Ovary (tissue), 9 donors: ENCODE measurements around the gene TPK1. TPM values are rescaled to one million over a fixed set of nuclear protein-coding genes. Genes with fewer than 3 reads are reported as not detected.

Experiments
- DNase-seq, 5 donors: peaks; one replicate each; pipeline ENCODE4 v3.0.0-alpha.2; 2019 to 2020
- H3K27ac ChIP-seq, 2 donors: fragments of 200-600 bp; one replicate each; pipeline versions ENCODE4 v1.5.1 to v1.8.0; 2019 to 2022
- H3K27me3 ChIP-seq: fragments of 200-600 bp; one replicate; pipeline ENCODE4 v1.8.0; 2022
- H3K36me3 ChIP-seq: fragments of 200-600 bp; sonication (generic); one replicate; pipeline ENCODE4 v1.5.1; 2019
- H3K4me1 ChIP-seq: one replicate; pipeline ENCODE4 v1.8.1; 2013; ENCODE audit warnings: mild to moderate bottlenecking, moderate library complexity; ENCODE audit not compliant: insufficient read depth
- H3K4me3 ChIP-seq: fragments of 200-600 bp; sonication (generic); one replicate; pipeline ENCODE4 v1.5.1; 2017
- H3K9me3 ChIP-seq, 2 donors: fragments of 200-600 bp in 1 of 2; sonication (generic) in 1 of 2; one replicate each; pipeline versions ENCODE4 v1.5.1 to v1.8.1; 2013 to 2019; ENCODE audit warnings: mild to moderate bottlenecking in 1 of 2, moderate library complexity in 1 of 2
- EP300 ChIP-seq: sonication (generic); formaldehyde crosslinking; IDR thresholded peaks from one replicate; pipeline ENCODE4 v1.6.1; 2017; ENCODE audit warnings: antibody characterized with exemption
- POLR2A ChIP-seq: fragments of 450-650 bp; IDR thresholded peaks from one replicate; pipeline ENCODE4 v1.6.1; 2017; ENCODE audit warnings: antibody characterized with exemption, mild to moderate bottlenecking, moderate library complexity
- WGBS, 3 donors: extraction: QIAGEN DNeasy Blood & Tissue Kit in 1 of 3; methylation state at CpG; one replicate each; pipeline versions ENCODE4 v1.1.5 to v1.1.7; 2013 to 2017; 5-methylcytosine and 5-hydroxymethylcytosine counted together
- intact Hi-C, 4 donors: fragments of 100-400 bp; cut with DNase I; formaldehyde crosslinking; loops; one replicate each; pipeline versions ENCODE4 v1.11.0 to v1.15.1; 2022 to 2023
- polyA plus RNA-seq, 2 donors: library from polyadenylated mRNA; stranded (reverse); fragments of 200-250 nt in 1 of 2; fragments of 350-450 nt in 1 of 2; fragmentation: Illumina TruSeq in 1 of 2; extraction: RNeasy Lipid Tissue Mini Kit (QIAGEN cat#74804) in 1 of 2; gene quantifications; one replicate each; pipeline ENCODE4 v1.2.3, GENCODE V29; 2013 to 2014
- total RNA-seq, 7 donors: library from RNA; depleted of rRNA in 2 of 7; stranded (reverse); fragments of >200 nt in 2 of 7; fragmentation: NEBNext Ultra II Directional in 3 of 7; extraction: Animal tissue kit (Norgen Biotek cat#: 25700) in 3 of 7; gene quantifications; one replicate each; pipeline versions ENCODE4 v1.1.0 to v1.2.4, GENCODE V29; 2016 to 2023
- TF ChIP-seq, protein P1 (sequence below), 3 donors: fragments of 450-650 bp in 2 of 3; fragments of 200-600 bp in 1 of 3; IDR thresholded peaks; one replicate each; pipeline versions ENCODE4 v1.5.1 to v1.8.0; 2016 to 2022; ENCODE audit warnings: antibody characterized with exemption in 3 of 3, mild to moderate bottlenecking in 1 of 3
- donor health status: DM: no; HTN: no; CAD: no; lungs with moderate emphysema.
- donor health status: DM: no; HTN: no; CAD: no.
- donor health status: Bipolar disorder and iron deficiency.
- donor health status: DM: yes; HTN: yes; CAD: no.
- donor health status: DM: no; HTN: no; CAD: no.
- donor health status: DM: yes; HTN: yes; CAD: no.

The TPK1 gene
- total and polyA plus RNA-seq, 9 donors, result 3.2 to 13.1 (median 4.6) TPM

DNA sequence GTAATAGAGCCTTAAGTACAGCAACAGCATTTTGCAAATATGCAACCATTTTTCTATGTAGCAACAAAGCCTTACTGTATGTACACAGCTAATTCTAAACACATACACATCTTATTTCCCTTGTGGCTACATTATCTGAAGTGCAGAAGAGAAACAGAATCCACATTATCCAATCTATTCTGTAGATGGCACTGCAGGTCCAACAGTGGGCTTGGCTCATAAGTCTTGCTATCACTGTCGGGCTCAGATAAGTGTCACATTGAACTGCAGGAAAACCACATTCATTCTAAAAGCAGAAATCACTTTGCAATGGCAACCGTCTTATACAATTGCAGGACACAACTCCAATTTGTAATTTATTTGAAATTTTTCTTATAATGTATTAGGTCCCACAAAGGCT is 322.5 kb downstream of the TPK1 start:
- Histone ChIP-seq H3K36me3 (no peaks in the 10 kb centered on the region), H3K27me3 (no peaks in the 10 kb centered on the region), H3K27ac (no peak overlapping the region), H3K9me3 (no peaks in the 10 kb centered on the region), H3K4me1 (no peaks in the 10 kb centered on the region), H3K4me3 (no peak overlapping the region)
- DNase-seq, result no peak
- TF ChIP-seq, protein P1, sequence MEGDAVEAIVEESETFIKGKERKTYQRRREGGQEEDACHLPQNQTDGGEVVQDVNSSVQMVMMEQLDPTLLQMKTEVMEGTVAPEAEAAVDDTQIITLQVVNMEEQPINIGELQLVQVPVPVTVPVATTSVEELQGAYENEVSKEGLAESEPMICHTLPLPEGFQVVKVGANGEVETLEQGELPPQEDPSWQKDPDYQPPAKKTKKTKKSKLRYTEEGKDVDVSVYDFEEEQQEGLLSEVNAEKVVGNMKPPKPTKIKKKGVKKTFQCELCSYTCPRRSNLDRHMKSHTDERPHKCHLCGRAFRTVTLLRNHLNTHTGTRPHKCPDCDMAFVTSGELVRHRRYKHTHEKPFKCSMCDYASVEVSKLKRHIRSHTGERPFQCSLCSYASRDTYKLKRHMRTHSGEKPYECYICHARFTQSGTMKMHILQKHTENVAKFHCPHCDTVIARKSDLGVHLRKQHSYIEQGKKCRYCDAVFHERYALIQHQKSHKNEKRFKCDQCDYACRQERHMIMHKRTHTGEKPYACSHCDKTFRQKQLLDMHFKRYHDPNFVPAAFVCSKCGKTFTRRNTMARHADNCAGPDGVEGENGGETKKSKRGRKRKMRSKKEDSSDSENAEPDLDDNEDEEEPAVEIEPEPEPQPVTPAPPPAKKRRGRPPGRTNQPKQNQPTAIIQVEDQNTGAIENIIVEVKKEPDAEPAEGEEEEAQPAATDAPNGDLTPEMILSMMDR (IDR thresholded peaks at IDR 0.05), result no peak
- TF ChIP-seq EP300, result no peak
- no peak for TF ChIP-seq POLR2A
- WGBS, 3 donors, result 7 to 16% (median 16%) methylated on average over 2 of the region's 2 CpGs
- intact Hi-C loops, result no loop called here

DNA sequence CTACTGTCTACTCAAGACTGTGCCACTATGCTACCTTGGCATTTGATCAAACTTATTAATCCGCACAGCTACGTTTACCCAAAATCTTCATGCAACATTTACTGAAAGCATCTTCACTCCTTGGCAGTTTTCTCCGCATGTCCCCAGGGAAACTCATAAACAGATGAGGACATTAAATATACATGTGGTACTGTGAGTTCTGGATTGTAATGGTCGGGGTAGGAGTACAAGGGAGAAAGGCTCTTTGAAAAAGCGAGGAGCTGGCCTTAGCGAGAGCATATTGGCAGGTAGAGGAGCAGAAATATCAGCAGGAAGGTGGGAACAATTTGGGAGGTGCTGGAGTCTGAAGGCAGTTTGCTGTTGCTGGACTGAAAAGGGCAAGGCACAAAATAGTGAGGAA is 325.2 kb downstream of the TPK1 start:
- H3K27ac ChIP-seq, result no peak overlapping the region
- H3K9me3 ChIP-seq, result peaks cover 0 to 4% of the 10 kb centered on the region in 2 donors
- H3K27me3 ChIP-seq, result no peaks in the 10 kb centered on the region
- DNase-seq, result no peak
- TF ChIP-seq POLR2A (no peak), EP300 (no peak)
- TF ChIP-seq, protein P1 (IDR thresholded peaks at IDR 0.05), result no peak
- WGBS, 3 donors, result 94 to 97% (median 95%) methylated on average over 6 of the region's 6 CpGs
- no peak overlapping the region for H3K4me3 ChIP-seq
- no peaks in the 10 kb centered on the region for H3K36me3 ChIP-seq
- intact Hi-C loops, result no loop called here
- no peaks in the 10 kb centered on the region for H3K4me1 ChIP-seq

DNA sequence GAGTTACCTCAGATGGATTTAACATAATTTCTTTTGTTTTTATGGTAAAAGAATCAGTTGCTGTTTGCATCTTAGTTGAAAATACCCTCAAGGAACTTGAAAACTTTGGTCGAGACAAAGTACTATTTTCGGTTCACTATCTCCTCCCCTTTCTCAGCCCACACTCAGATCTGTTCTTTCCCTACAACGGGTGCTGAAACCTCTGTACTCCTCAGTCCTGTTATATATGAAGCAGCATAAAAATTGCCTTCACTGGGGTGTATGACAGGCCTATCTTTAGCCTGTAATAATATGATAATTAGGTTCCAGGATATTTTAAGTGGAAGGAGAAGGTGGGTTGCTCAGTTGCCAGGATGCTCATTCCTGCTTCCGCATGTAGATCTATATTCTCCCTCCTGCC is 327.2 kb downstream of the TPK1 start:
- no peaks in the 10 kb centered on the region for H3K27me3 ChIP-seq
- intact Hi-C loops, result no loop called here
- H3K4me3 ChIP-seq, result no peak overlapping the region
- no peak for DNase-seq
- 63 to 79% (median 71%) methylated on average over 4 of the region's 4 CpGs for WGBS, 3 donors
- no peak overlapping the region for H3K27ac ChIP-seq
- no peaks in the 10 kb centered on the region for H3K4me1 ChIP-seq
- no peak for TF ChIP-seq EP300
- TF ChIP-seq, protein P1 (IDR thresholded peaks at IDR 0.05), result no peak
- no peaks in the 10 kb centered on the region for H3K36me3 ChIP-seq
- peaks cover 0 to 7% of the 10 kb centered on the region in 2 donors for H3K9me3 ChIP-seq

DNA sequence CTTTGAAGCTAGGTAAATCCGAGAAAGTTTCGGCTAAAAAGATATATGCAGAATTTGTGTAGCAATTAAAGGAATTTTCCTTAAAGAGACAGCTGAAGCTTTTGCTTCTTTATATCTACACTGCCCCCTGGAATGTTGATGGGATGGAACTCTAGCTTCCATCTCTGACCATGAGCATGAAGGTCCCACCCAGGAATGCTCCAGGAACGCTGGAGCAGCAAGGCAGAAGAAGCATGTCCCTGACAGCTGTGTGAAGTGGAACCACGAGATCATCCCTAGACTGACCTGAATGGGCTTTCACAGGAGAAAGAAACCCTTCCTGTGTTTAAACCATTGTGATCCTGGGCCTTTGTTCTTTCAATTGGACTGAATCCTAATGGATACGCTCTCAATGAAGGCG is 332.6 kb downstream of the TPK1 start:
- Histone ChIP-seq H3K9me3 (peaks cover 0 to 7% of the 10 kb centered on the region in 2 donors), H3K27ac (no peak overlapping the region), H3K4me3 (no peak overlapping the region), H3K4me1 (no peaks in the 10 kb centered on the region), H3K36me3 (no peaks in the 10 kb centered on the region), H3K27me3 (no peaks in the 10 kb centered on the region)
- 82 to 84% (median 83%) methylated on average over 6 of the region's 6 CpGs for WGBS, 3 donors
- intact Hi-C loops, result no loop called here
- no peak for DNase-seq
- TF ChIP-seq EP300, result no peak
- no peak for TF ChIP-seq POLR2A
- TF ChIP-seq, protein P1 (IDR thresholded peaks at IDR 0.05), result no peak

DNA sequence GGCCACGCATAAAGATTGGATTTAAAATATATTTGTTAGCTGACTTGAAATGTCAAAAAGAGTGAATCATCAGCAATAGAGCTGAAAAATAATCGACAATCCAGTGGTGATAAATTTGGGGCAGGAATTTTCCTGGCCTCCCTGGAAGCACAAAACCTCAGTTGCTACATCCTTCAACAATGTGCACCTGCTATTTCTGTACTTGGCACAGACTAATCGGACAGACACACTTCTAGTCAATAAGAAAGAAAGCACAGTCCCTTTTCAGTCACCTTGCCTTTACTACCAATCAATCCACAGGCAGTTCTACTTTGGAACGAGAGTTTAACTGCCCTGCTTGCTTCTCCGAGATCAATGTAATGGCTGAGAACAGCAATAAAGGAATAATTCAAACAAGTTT is 335.6 kb downstream of the TPK1 start:
- TF ChIP-seq POLR2A (no peak), EP300 (no peak)
- TF ChIP-seq, protein P1 (IDR thresholded peaks at IDR 0.05), result no peak
- WGBS, 3 donors, result 66 to 90% (median 67%) methylated on average over 5 of the region's 5 CpGs
- intact Hi-C loops, result no loop called here

More for the DNA sequence above, 335.6 kb downstream of the TPK1 start:
- Histone ChIP-seq H3K27ac (no peak overlapping the region), H3K4me3 (no peak overlapping the region), H3K4me1 (no peaks in the 10 kb centered on the region), H3K36me3 (no peaks in the 10 kb centered on the region), H3K9me3 (no peaks in the 10 kb centered on the region), H3K27me3 (no peaks in the 10 kb centered on the region)
- no peak for DNase-seq
